Measurements from ENCODE around the gene IRF2BPL. TPM values are rescaled to one million over a fixed set of nuclear protein-coding genes. Genes with fewer than 3 reads are reported as not detected.

Gene IRF2BPL
- total and polyA plus RNA-seq, 2 of the 4 experiments (the other 2 are of a cell fraction) = 6.3 to 14.5 TPM

- TF ChIP-seq CHD1 (IDR thresholded peaks at IDR 0.05; ENCODE audit: low read depth, low read length) = no peak
- TF ChIP-seq NFE2L2 (IDR thresholded peaks at IDR 0.05; ENCODE audit: low read depth, low read length) = no peak
Measured at GRCh38 chr14:77037215-77037937, 8.9 kb upstream of the IRF2BPL start (continued).

DNA sequence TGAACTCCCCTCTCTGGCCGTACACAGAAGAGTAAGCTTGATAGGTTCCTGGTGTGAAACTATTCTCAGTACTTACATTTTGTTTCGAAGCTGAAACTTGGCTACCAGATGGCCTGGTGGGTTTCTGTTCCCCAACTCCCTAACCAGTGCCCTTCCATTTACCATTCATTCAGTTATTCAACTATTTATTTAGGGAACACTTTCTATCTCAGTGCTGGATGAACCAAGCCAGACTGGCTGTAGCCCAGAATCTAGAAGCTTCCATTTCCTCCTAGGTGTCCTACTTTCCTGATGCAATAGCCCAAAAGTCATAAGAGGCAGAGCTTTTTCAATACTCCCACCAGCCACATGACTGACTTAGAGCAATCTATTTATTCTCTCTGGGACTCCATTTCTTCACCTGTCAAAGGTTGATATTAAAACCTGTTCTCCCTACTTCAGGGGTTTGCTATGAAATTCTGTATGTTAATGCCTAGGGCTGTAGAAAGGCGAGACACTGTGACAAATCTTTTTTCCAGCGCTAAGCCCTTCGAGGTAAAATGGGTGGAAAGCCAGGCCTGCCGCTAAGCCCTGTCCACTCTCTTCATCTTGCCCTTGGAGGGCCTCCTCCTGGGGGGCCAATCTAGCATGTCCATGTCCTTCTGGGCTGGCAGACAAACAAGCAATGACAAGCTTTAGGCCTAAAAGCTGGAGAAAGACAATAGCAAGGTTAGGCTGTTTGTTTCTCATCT, 8.1 kb upstream of the IRF2BPL start:
- Histone ChIP-seq H3K18ac (ENCODE audit: low read depth, low read length) (peak overlapping the region; percentile 81), H4K8ac (ENCODE audit: low read depth in 2 of 2, low read length in 2 of 2) (peak overlapping the region; percentile 91 to 92; a peak in 3 of 4 replicates), H3K9ac (ENCODE audit: low read depth, low read length) (peak overlapping the region; percentile 26), H2BK120ac (ENCODE audit: low read depth, low read length) (peak overlapping the region; percentile 97), H3K56ac (ENCODE audit: extremely low read depth, insufficient read depth, low read length) (peak overlapping the region; percentile 80; the same call in 1 of the 2 replicates), H3K27me3 (ENCODE audit: control insufficient read depth, insufficient read depth, low read length) (no peaks in the 10 kb centered on the region), H3K9me1 (ENCODE audit: insufficient read depth, low read length) (peaks cover 6% of the 10 kb centered on the region), H3K27ac (ENCODE audit: insufficient read depth, low read length) (peak overlapping the region; percentile 70; the same call in 1 of the 2 replicates), H3K9me3 (ENCODE audit: control insufficient read depth, insufficient read depth, low read length) (no peaks in the 10 kb centered on the region), H3K23ac (ENCODE audit: low read depth, low read length) (peak overlapping the region; percentile 88; the same call in 1 of the 2 replicates), H2BK20ac (ENCODE audit: low read depth, low read length) (peak overlapping the region; percentile 94), H2BK15ac (ENCODE audit: low read depth, low read length) (peak overlapping the region; percentile 94; the same call in 2 of the 3 replicates), H3K36me3 (ENCODE audit: control insufficient read depth, insufficient read depth, low read length) (no peaks in the 10 kb centered on the region), H4K20me1 (ENCODE audit: insufficient read depth, low read length) (0 out of 2 replicates have a peak, but pooled peaks cover 3% of the 10 kb centered on the region), H3K79me1 (ENCODE audit: low read depth in 1 of 2, low read length in 2 of 2) (peaks cover 3 to 32% of the 10 kb centered on the region in 2 experiments; a peak in 2 of 4 replicates), H3K4me1 (ENCODE audit: control insufficient read depth, insufficient read depth, low read length) (peaks cover 34% of the 10 kb centered on the region), H2BK5ac (ENCODE audit: low read depth, low read length, poor library complexity, severe bottlenecking) (peak overlapping the region; percentile 96), H3K4ac (ENCODE audit: low read depth, low read length) (peak overlapping the region; percentile 97), H3K4me2 (ENCODE audit: low read depth, low read length) (no peak overlapping the region), H4K5ac (ENCODE audit: low read depth, low read length) (peak overlapping the region; percentile 70), H2AK9ac (replicated peaks; ENCODE audit: low read depth, low read length, poor library complexity) (peak overlapping the region; percentile 79), H3K4me3 (ENCODE audit: insufficient read depth, low read depth, low read length) (no peak overlapping the region), H4K91ac (ENCODE audit: insufficient read depth, low read depth, low read length) (peak overlapping the region; percentile 95), H2AFZ (replicated peaks; ENCODE audit: low read length, poor library complexity) (no peak overlapping the region), H2AK5ac (ENCODE audit: low read depth, low read length) (peak overlapping the region; percentile 38; the same call in 1 of the 2 replicates), H3K14ac (replicated peaks; ENCODE audit: low read depth, low read length) (peak overlapping the region; percentile 86)
- 100% methylated on average over 2 of the region's 6 CpGs; no CpG with 5 or more reads in 1 of the 2 experiments for WGBS, 2 experiments (ENCODE audit: extremely low coverage in 2 of 2, insufficient read length in 1 of 2)
- dilution Hi-C loops (cut with HindIII; ENCODE audit: low sequenced_read_pairs, unreplicated experiment) (no loop called here), intact Hi-C loops (cut with micrococcal nuclease) (no loop called here), in situ Hi-C loops (cut with MboI; ENCODE audit: low sequenced_read_pairs) (loop anchor here (25.0 kb wide), 1 partner anchor 1749 kb away; the partner anchor contains the start of gene FOS)
- no peak for ATAC-seq (ENCODE audit: low read depth)
- no peak for DNase-seq
- POLR2A ChIA-PET (ENCODE audit: unreplicated experiment) = no interaction called here
- CTCF ChIA-PET = interaction anchor here (0.6 to 2.3 kb wide), 6 partner anchors 8 to 123 kb away, joined by 3 to 12 read pairs (median 4); partner anchors contain the start of gene IRF2BPL
- no peak for TF ChIP-seq BHLHE40 (IDR thresholded peaks at IDR 0.05; ENCODE audit: low read depth, low read length)
- 0 out of 2 replicates have a peak, but pooled peaks have one; percentile 20 for TF ChIP-seq CEBPB (IDR thresholded peaks at IDR 0.05; ENCODE audit: low read depth, low read length)
- no TSS peak for BruUV-seq (replicated peaks)

Measured in IMR-90 (cell line).